CD14-positive monocyte (primary cell): ENCODE data around the gene KRTAP13-4. TPM values are rescaled to one million over a fixed set of nuclear protein-coding genes. Genes with fewer than 3 reads are reported as not detected.

Experiments
- DNase-seq, 3 donors: peaks; one replicate each; pipeline ENCODE4 v3.0.0-alpha.2; 2011 to 2022
- H2AFZ ChIP-seq: 2 replicates; pipeline ENCODE4 v1.6.0; 2012; ENCODE audit warnings: mild to moderate bottlenecking, low read depth, low read length, inconsistent platforms; ENCODE audit not compliant: insufficient read depth, poor library complexity, severe bottlenecking
- H3K27ac ChIP-seq, 2 donors: 1 replicate in 1 of 2; 2 replicates in 1 of 2; pipeline ENCODE4 v1.5.1; 2012 to 2013; ENCODE audit warnings: low read length in 2 of 2, control low read depth in 1 of 2, inconsistent platforms in 1 of 2, low read depth in 1 of 2, mild to moderate bottlenecking in 1 of 2
- H3K27me3 ChIP-seq, 2 donors: one replicate each; pipeline versions ENCODE4 v1.6.0 to v1.6.1; 2011 to 2013; ENCODE audit warnings: low read length in 2 of 2; ENCODE audit not compliant: control insufficient read depth in 2 of 2, insufficient read depth in 2 of 2
- H3K36me3 ChIP-seq, 2 donors: replicated peaks in 1 of 2; 1 replicate in 1 of 2; 2 replicates in 1 of 2; pipeline versions ENCODE4 v1.5.1 to v1.6.1; 2012 to 2013; ENCODE audit warnings: low read length in 2 of 2, control low read depth in 1 of 2, inconsistent platforms in 1 of 2, mild to moderate bottlenecking in 1 of 2; ENCODE audit not compliant: insufficient read depth in 2 of 2, control insufficient read depth in 1 of 2
- H3K4me1 ChIP-seq, 2 donors: 1 replicate in 1 of 2; 2 replicates in 1 of 2; pipeline versions ENCODE4 v1.5.1 to v1.6.1; 2012 to 2013; ENCODE audit warnings: low read length in 2 of 2, control low read depth in 1 of 2, inconsistent platforms in 1 of 2, mild to moderate bottlenecking in 1 of 2, moderate library complexity in 1 of 2; ENCODE audit not compliant: insufficient read depth in 2 of 2, control insufficient read depth in 1 of 2
- H3K4me2 ChIP-seq: replicated peaks from 2 replicates; pipeline ENCODE3; 2012; ENCODE audit warnings: low read length, moderate library complexity, mild to moderate bottlenecking; ENCODE audit not compliant: poor library complexity, severe bottlenecking; ENCODE audit errors: extremely low read depth
- H3K4me3 ChIP-seq, 3 experiments: fragments of 200-600 bp in 1 of 3; sonication (generic) in 1 of 3; replicated peaks in 1 of 3; 1 replicate in 2 of 3; 2 replicates in 1 of 3; pipeline ENCODE4 v1.5.1; 2011 to 2013; ENCODE audit warnings: low read length in 3 of 3, mild to moderate bottlenecking in 3 of 3, control low read depth in 2 of 3, low read depth in 2 of 3, inconsistent platforms in 1 of 3, moderate library complexity in 1 of 3
- H3K79me2 ChIP-seq: 2 replicates; pipeline ENCODE4 v1.6.0; 2012; ENCODE audit warnings: mild to moderate bottlenecking, control low read depth, inconsistent platforms, low read length, moderate library complexity; ENCODE audit not compliant: insufficient read depth
- H3K9ac ChIP-seq: 2 replicates; pipeline ENCODE4 v1.6.0; 2017; ENCODE audit warnings: low read length, mild to moderate bottlenecking; ENCODE audit not compliant: insufficient read depth, poor library complexity, severe bottlenecking
- H3K9me3 ChIP-seq, 2 donors: replicated peaks in 1 of 2; 1 replicate in 1 of 2; 2 replicates in 1 of 2; pipeline versions ENCODE4 v1.5.1 to v1.6.1; 2012 to 2013; ENCODE audit warnings: low read length in 2 of 2, control low read depth in 1 of 2; ENCODE audit not compliant: control insufficient read depth in 1 of 2, insufficient read depth in 1 of 2
- H4K20me1 ChIP-seq: 2 replicates; pipeline ENCODE4 v1.6.0; 2012; ENCODE audit warnings: mild to moderate bottlenecking, low read length, control low read depth, moderate library complexity; ENCODE audit not compliant: insufficient read depth
- H3K27ac Mint-ChIP-seq, 7 donors: one replicate each; pipeline ENCODE4 v1.8.0; 2020; ENCODE audit warnings: mild to moderate bottlenecking in 7 of 7, mixed read lengths in 7 of 7, moderate library complexity in 6 of 7, inconsistent platforms in 2 of 7
- H3K27me3 Mint-ChIP-seq, 3 donors: one replicate each; pipeline ENCODE4 v1.8.0; 2021 to 2022; ENCODE audit warnings: low read depth in 3 of 3, mild to moderate bottlenecking in 3 of 3, mixed read lengths in 3 of 3, moderate library complexity in 3 of 3, inconsistent platforms in 1 of 3
- H3K36me3 Mint-ChIP-seq, 2 donors: one replicate each; pipeline ENCODE4 v1.8.0; 2020; ENCODE audit warnings: mixed read lengths in 2 of 2, inconsistent platforms in 1 of 2, mild to moderate bottlenecking in 1 of 2
- H3K4me1 Mint-ChIP-seq: one replicate; pipeline ENCODE4 v1.8.0; 2020; ENCODE audit warnings: mild to moderate bottlenecking, mixed read lengths
- H3K4me3 Mint-ChIP-seq, 2 donors: one replicate each; pipeline ENCODE4 v1.8.0; 2020; ENCODE audit warnings: mild to moderate bottlenecking in 2 of 2, mixed read lengths in 2 of 2, moderate library complexity in 1 of 2
- H3K9me3 Mint-ChIP-seq, 7 donors: one replicate each; pipeline ENCODE4 v1.8.0; 2020 to 2022; ENCODE audit warnings: mixed read lengths in 7 of 7, mild to moderate bottlenecking in 6 of 7, moderate library complexity in 6 of 7, inconsistent platforms in 2 of 7
- WGBS: methylation state at CpG from one replicate; pipeline ENCODE4 v1.1.5; 2013; ENCODE audit warnings: missing lambda C conversion rate; ENCODE audit not compliant: insufficient coverage; 5-methylcytosine and 5-hydroxymethylcytosine counted together
- intact Hi-C, 2 donors: fragments of 100-400 bp; cut with micrococcal nuclease; formaldehyde crosslinking; loops; one replicate each; pipeline versions ENCODE4 v1.15.0 to v1.15.1; 2023
- polyA plus RNA-seq, 3 donors: library from polyadenylated mRNA; depleted of rRNA in 1 of 3; unstranded in 2 of 3; stranded (reverse) in 1 of 3; fragments of 300-500 nt in 2 of 3; fragments of >200 nt in 1 of 3; fragmentation: Illumina TruSeq in 2 of 3; gene quantifications; 1 replicate in 2 of 3; 2 replicates in 1 of 3; pipeline ENCODE4 v1.2.3, GENCODE V29; 2012 to 2021
- TF ChIP-seq, protein P1 (sequence below): fragments of 200-600 bp; IDR thresholded peaks from one replicate; pipeline ENCODE4 v1.8.0; 2022; ENCODE audit warnings: antibody characterized with exemption, mild to moderate bottlenecking

KRTAP13-4 gene
- polyA plus RNA-seq, 3 donors, result not detected

DNA sequence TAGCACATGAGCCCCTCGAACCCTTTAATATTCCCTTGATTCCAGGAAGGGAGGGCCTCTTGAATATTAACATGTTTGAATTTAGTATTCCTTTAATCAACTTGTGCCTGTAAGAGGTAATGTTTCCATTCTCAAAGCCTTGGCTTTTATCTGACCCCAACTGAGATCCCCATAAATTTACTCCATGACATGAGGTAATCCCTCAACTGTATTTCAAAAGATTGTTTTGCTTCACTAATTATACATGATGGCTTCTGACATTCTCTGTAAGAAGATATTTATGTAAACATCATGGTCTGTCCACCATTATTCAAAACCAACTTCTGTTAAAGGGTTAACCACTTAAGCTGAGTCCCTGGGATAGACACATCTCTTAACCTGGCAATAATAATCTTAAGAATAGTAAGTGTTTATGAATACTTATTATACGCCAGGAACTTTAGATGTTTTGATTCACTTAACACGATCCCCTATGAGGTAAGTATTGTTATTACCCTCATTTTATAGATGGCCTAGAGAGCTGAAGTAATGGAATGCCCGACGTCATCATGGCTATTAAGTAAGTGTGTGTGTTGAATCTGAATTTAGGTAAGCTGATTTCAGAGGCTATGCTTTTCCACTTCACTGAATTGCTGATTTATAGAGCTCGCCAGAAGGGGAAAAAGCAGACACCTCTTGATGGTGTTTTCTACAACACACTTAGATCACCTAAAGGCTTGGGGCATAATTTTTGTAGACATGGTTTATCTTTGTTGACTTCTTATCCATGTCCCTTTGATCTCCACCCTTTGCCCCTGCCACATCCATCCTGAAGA, 39.1 kb downstream of the KRTAP13-4 start:
- Histone ChIP-seq H3K9ac (no peak overlapping the region), H4K20me1 (no peaks in the 10 kb centered on the region), H3K27me3 (no peaks in the 10 kb centered on the region), H3K9me3 (no peaks in the 10 kb centered on the region), H3K79me2 (no peaks in the 10 kb centered on the region), H3K36me3 (no peaks in the 10 kb centered on the region), H3K4me1 (no peaks in the 10 kb centered on the region), H3K4me3 (no peak overlapping the region), H3K4me2 (no peak overlapping the region), H2AFZ (no peak overlapping the region), H3K27ac (no peak overlapping the region)
- H3K4me3 Mint-ChIP-seq, result no peak overlapping the region
- no peaks in the 10 kb centered on the region for H3K36me3 Mint-ChIP-seq
- H3K27me3 Mint-ChIP-seq, result no peaks in the 10 kb centered on the region
- intact Hi-C loops, result no loop called here
- TF ChIP-seq, protein P1, sequence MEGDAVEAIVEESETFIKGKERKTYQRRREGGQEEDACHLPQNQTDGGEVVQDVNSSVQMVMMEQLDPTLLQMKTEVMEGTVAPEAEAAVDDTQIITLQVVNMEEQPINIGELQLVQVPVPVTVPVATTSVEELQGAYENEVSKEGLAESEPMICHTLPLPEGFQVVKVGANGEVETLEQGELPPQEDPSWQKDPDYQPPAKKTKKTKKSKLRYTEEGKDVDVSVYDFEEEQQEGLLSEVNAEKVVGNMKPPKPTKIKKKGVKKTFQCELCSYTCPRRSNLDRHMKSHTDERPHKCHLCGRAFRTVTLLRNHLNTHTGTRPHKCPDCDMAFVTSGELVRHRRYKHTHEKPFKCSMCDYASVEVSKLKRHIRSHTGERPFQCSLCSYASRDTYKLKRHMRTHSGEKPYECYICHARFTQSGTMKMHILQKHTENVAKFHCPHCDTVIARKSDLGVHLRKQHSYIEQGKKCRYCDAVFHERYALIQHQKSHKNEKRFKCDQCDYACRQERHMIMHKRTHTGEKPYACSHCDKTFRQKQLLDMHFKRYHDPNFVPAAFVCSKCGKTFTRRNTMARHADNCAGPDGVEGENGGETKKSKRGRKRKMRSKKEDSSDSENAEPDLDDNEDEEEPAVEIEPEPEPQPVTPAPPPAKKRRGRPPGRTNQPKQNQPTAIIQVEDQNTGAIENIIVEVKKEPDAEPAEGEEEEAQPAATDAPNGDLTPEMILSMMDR, result no peak
- H3K9me3 Mint-ChIP-seq, result peaks cover 0 to 2% (median 0%) of the 10 kb centered on the region in 7 donors
- WGBS, result no CpG with 5 or more reads among the region's 6 CpGs
- DNase-seq, result no peak
- no peak overlapping the region for H3K27ac Mint-ChIP-seq
- H3K4me1 Mint-ChIP-seq, result no peaks in the 10 kb centered on the region

DNA sequence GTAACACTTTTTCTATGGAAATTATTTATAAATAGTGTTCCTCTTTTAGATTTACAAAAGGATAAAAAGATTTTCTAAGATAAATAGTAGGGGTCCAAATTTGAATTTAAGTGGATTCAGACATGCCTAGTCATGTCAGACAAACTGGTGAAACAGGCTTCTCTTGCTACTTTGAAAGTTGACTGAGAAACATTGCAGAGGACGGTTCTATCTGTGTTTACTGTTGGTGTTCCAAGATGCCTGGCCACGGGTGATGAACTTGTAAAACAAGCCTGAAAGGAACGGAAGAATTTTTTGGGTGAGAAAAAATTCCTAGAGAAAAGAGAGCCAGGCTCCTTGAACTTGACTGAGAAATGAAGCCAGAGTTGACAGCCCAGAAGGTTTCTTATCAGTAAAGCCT, 48.0 kb downstream of the KRTAP13-4 start:
- Histone ChIP-seq H3K27me3 (no peaks in the 10 kb centered on the region), H3K9ac (no peak overlapping the region), H4K20me1 (no peaks in the 10 kb centered on the region), H3K4me3 (no peak overlapping the region), H3K36me3 (no peaks in the 10 kb centered on the region), H3K79me2 (no peaks in the 10 kb centered on the region), H3K4me2 (no peak overlapping the region), H2AFZ (no peak overlapping the region), H3K27ac (no peak overlapping the region), H3K9me3 (no peaks in the 10 kb centered on the region), H3K4me1 (no peaks in the 10 kb centered on the region)
- Mint-ChIP-seq H3K4me1 (no peaks in the 10 kb centered on the region), H3K9me3 (peaks cover 0 to 2% (median 0%) of the 10 kb centered on the region in 7 donors), H3K4me3 (no peak overlapping the region), H3K36me3 (no peaks in the 10 kb centered on the region), H3K27me3 (no peaks in the 10 kb centered on the region), H3K27ac (no peak overlapping the region)
- WGBS, result 61% methylated on average over 3 of the region's 3 CpGs
- DNase-seq, result no peak
- TF ChIP-seq, protein P1, result no peak
- intact Hi-C loops, result no loop called here
